ENCODE measurements around the gene WWOX. TPM values are rescaled to one million over a fixed set of nuclear protein-coding genes. Genes with fewer than 3 reads are reported as not detected.

The WWOX gene
- total RNA-seq, 1 donor from 2014 or later: 28.2 TPM

GRCh38 chr16:78462288-78463208 is 363.1 kb downstream of the WWOX start:
- no peak for DNase-seq (ENCODE audit: extremely low spot score, unreplicated experiment)
- no peak for TF ChIP-seq CTCF (conservative IDR thresholded peaks at IDR 0.05)
- H3K27ac Mint-ChIP-seq: no peak overlapping the region
- peaks cover 25% of the 10 kb centered on the region for H3K4me1 Mint-ChIP-seq (ENCODE audit: unreplicated experiment)
- H3K4me3 Mint-ChIP-seq: peak overlapping the region; percentile 69
- H3K9me3 Mint-ChIP-seq: peaks cover 4% of the 10 kb centered on the region
- H3K36me3 Mint-ChIP-seq: peaks cover 4% of the 10 kb centered on the region
- peaks cover 19% of the 10 kb centered on the region for H3K27me3 Mint-ChIP-seq

GRCh38 chr16:78463591-78463990 is 364.1 kb downstream of the WWOX start:
- peaks cover 4% of the 10 kb centered on the region for H3K36me3 Mint-ChIP-seq
- H3K4me1 Mint-ChIP-seq (ENCODE audit: unreplicated experiment): peaks cover 29% of the 10 kb centered on the region
- DNase-seq (ENCODE audit: extremely low spot score, unreplicated experiment): no peak
- no peak overlapping the region for H3K27ac Mint-ChIP-seq
- H3K4me3 Mint-ChIP-seq: no peak overlapping the region
- peaks cover 19% of the 10 kb centered on the region for H3K27me3 Mint-ChIP-seq
- H3K9me3 Mint-ChIP-seq: peaks cover 4% of the 10 kb centered on the region
- no peak for TF ChIP-seq CTCF (conservative IDR thresholded peaks at IDR 0.05)

GRCh38 chr16:78464833-78465232 is 365.4 kb downstream of the WWOX start:
- TF ChIP-seq CTCF (conservative IDR thresholded peaks at IDR 0.05): no peak
- H3K4me3 Mint-ChIP-seq: no peak overlapping the region

GRCh38 chr16:78465730-78466129 is 366.3 kb downstream of the WWOX start:
- Mint-ChIP-seq H3K27me3 (peaks cover 19% of the 10 kb centered on the region), H3K4me3 (no peak overlapping the region), H3K27ac (no peak overlapping the region), H3K4me1 (ENCODE audit: unreplicated experiment) (peaks cover 29% of the 10 kb centered on the region), H3K9me3 (peaks cover 10% of the 10 kb centered on the region), H3K36me3 (peaks cover 8% of the 10 kb centered on the region)
- DNase-seq (ENCODE audit: extremely low spot score, unreplicated experiment): no peak
- no peak for TF ChIP-seq CTCF (conservative IDR thresholded peaks at IDR 0.05)

More at GRCh38 chr16:78464833-78465232, 365.4 kb downstream of the WWOX start:
- DNase-seq (ENCODE audit: extremely low spot score, unreplicated experiment): no peak
- peaks cover 4% of the 10 kb centered on the region for H3K36me3 Mint-ChIP-seq
- H3K4me1 Mint-ChIP-seq (ENCODE audit: unreplicated experiment): peaks cover 29% of the 10 kb centered on the region
- peaks cover 19% of the 10 kb centered on the region for H3K27me3 Mint-ChIP-seq
- H3K9me3 Mint-ChIP-seq: peaks cover 4% of the 10 kb centered on the region
- H3K27ac Mint-ChIP-seq: no peak overlapping the region

GRCh38 chr16:78469787-78470186 is 370.3 kb downstream of the WWOX start:
- no peaks in the 10 kb centered on the region for H3K27me3 Mint-ChIP-seq
- DNase-seq (ENCODE audit: extremely low spot score, unreplicated experiment): no peak
- H3K36me3 Mint-ChIP-seq: peaks cover 4% of the 10 kb centered on the region
- peaks cover 6% of the 10 kb centered on the region for H3K9me3 Mint-ChIP-seq
- no peak overlapping the region for H3K4me3 Mint-ChIP-seq
- TF ChIP-seq CTCF (conservative IDR thresholded peaks at IDR 0.05): no peak
- H3K4me1 Mint-ChIP-seq (ENCODE audit: unreplicated experiment): peaks cover 4% of the 10 kb centered on the region
- H3K27ac Mint-ChIP-seq: no peak overlapping the region
